Measurements from ENCODE around the gene GOT1.

DNA sequence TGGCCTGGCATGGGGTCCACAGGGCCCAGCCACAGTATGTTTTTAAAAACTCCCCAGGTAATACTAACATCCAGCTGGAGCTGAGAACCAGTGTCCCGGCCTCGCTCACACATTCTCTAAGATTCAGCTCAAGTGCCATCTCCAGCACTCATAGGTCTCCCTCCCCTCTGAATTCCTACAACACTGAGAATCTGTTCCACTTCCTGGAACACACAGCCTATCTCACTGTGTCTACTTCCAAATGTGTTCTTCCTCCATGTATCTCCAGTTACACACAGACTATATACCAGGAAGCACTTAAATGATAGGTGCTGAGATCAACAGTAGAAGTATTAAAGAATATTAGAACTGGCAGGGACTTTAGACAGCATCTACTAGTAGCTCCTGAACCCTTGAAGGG lies 10.7 kb downstream of the GOT1 start:
- TF ChIP-seq CTCF (IDR thresholded peaks at IDR 0.05) (no peak), POLR2A (IDR thresholded peaks at IDR 0.05) (no peak)

Measured in vagina (tissue), 2 donors.